Loucy (cell line): Measurements from ENCODE around the gene ANXA5.

ENCODE experiments used
- H2AFZ ChIP-seq: fragments of 200-600 bp; sonication (generic); 2 replicates; pipeline ENCODE4 v1.6.0; 2016; ENCODE audit warnings: antibody characterized with exemption, mild to moderate bottlenecking, low read length, moderate library complexity
- H3F3A ChIP-seq: fragments of 200-600 bp; 2 replicates; pipeline ENCODE4 v1.6.0; 2016; ENCODE audit warnings: antibody characterized with exemption, low read depth, mild to moderate bottlenecking
- H3K27me3 ChIP-seq: fragments of 200-600 bp; sonication (generic); 2 replicates; pipeline ENCODE4 v1.6.1; 2014; ENCODE audit warnings: low read length, mild to moderate bottlenecking; ENCODE audit not compliant: insufficient read depth, poor library complexity, severe bottlenecking
- H3K36me3 ChIP-seq: fragments of 200-600 bp; sonication (generic); 2 replicates; pipeline ENCODE4 v1.6.1; 2016; ENCODE audit warnings: low read length; ENCODE audit not compliant: insufficient read depth
- H3K4me1 ChIP-seq: fragments of 200-600 bp; sonication (generic); 2 replicates; pipeline ENCODE4 v1.5.1; 2014; ENCODE audit warnings: low read length, mild to moderate bottlenecking; ENCODE audit not compliant: insufficient read depth, poor library complexity, severe bottlenecking
- H3K4me2 ChIP-seq: fragments of 200-600 bp; sonication (generic); 2 replicates; pipeline ENCODE4 v1.6.0; 2014; ENCODE audit warnings: antibody characterized with exemption, low read length, low read depth, mild to moderate bottlenecking; ENCODE audit not compliant: poor library complexity, severe bottlenecking
- H3K4me3 ChIP-seq: fragments of 200-600 bp; sonication (generic); 2 replicates; pipeline ENCODE4 v1.5.1; 2014; ENCODE audit warnings: low read length, mild to moderate bottlenecking, mixed read lengths; ENCODE audit not compliant: poor library complexity, severe bottlenecking
- H3K79me2 ChIP-seq: fragments of 200-600 bp; sonication (generic); 2 replicates; pipeline ENCODE4 v1.6.1; 2014; ENCODE audit warnings: low read length; ENCODE audit not compliant: insufficient read depth
- H3K9ac ChIP-seq: fragments of 200-600 bp; sonication (generic); 2 replicates; pipeline ENCODE4 v1.6.0; 2014; ENCODE audit warnings: mild to moderate bottlenecking, low read depth, low read length, moderate library complexity; ENCODE audit not compliant: poor library complexity, severe bottlenecking
- H3K9me2 ChIP-seq: fragments of 200-600 bp; sonication (generic); replicated peaks from 2 replicates; pipeline ENCODE4 v1.6.1; 2016; ENCODE audit warnings: low read depth, low read length, mixed read lengths
- H3K9me3 ChIP-seq: fragments of 200-600 bp; sonication (generic); 2 replicates; pipeline ENCODE4 v1.6.1; 2014; ENCODE audit warnings: mild to moderate bottlenecking, antibody characterized with exemption, low read length, low read depth; ENCODE audit not compliant: insufficient read depth
- H4K20me1 ChIP-seq: fragments of 200-600 bp; sonication (generic); 2 replicates; pipeline ENCODE4 v1.6.0; 2014; ENCODE audit warnings: antibody characterized with exemption, low read length, mild to moderate bottlenecking; ENCODE audit not compliant: insufficient read depth, poor library complexity, severe bottlenecking
- EZH2phosphoT487 ChIP-seq: fragments of 200-600 bp; IDR thresholded peaks from 2 replicates; pipeline ENCODE4 v1.6.1; 2018; ENCODE audit warnings: antibody characterized with exemption, mild to moderate bottlenecking, moderate library complexity, borderline replicate concordance
- TF ChIP-seq, protein P1 (sequence below): fragments of 200-600 bp; sonication (generic); conservative IDR thresholded peaks from 2 replicates; pipeline ENCODE4 v1.5.1; 2014; ENCODE audit warnings: mild to moderate bottlenecking, antibody characterized with exemption, low read length

The ANXA5 gene

DNA sequence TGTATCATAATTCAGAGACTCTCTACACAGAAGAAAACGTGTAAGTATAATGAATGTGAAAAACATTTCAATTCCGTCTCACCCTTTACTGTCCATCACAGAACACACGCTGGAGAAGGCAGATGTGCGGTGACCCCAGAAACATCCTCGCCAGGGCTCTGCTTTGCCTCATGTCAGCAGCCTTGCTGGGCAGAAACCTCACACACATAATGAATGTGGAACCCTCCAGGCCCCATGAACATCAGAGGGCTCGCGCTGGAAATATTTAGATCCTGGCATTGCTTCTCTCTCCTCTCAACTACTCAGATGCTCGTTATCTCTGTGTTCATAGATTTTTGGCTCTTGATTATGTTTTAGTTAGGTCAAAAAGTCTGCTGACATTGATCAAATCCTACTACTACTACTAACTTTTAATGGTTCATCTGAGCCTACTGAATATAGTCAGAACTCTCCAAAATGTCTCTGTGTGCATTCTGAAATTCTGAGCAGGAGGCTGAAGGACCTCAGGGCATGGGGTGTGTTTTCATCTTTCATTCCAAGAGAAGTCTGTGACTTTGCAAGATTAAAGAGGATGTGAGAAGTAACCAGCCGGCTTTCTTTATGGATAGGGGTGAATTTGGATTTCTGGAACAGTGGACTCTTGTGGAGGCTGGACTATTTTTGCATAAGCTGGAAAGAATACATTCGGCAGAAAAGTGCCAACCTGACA lies 41.2 kb upstream of the ANXA5 start:
- H3K27me3 ChIP-seq = no peaks in the 10 kb centered on the region
- H3F3A ChIP-seq = no peaks in the 10 kb centered on the region
- no peaks in the 10 kb centered on the region for H3K9me3 ChIP-seq
- no peaks in the 10 kb centered on the region for H3K36me3 ChIP-seq
- TF ChIP-seq, protein P1, sequence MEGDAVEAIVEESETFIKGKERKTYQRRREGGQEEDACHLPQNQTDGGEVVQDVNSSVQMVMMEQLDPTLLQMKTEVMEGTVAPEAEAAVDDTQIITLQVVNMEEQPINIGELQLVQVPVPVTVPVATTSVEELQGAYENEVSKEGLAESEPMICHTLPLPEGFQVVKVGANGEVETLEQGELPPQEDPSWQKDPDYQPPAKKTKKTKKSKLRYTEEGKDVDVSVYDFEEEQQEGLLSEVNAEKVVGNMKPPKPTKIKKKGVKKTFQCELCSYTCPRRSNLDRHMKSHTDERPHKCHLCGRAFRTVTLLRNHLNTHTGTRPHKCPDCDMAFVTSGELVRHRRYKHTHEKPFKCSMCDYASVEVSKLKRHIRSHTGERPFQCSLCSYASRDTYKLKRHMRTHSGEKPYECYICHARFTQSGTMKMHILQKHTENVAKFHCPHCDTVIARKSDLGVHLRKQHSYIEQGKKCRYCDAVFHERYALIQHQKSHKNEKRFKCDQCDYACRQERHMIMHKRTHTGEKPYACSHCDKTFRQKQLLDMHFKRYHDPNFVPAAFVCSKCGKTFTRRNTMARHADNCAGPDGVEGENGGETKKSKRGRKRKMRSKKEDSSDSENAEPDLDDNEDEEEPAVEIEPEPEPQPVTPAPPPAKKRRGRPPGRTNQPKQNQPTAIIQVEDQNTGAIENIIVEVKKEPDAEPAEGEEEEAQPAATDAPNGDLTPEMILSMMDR = no peak
- TF ChIP-seq EZH2phosphoT487 = no peak
- H3K79me2 ChIP-seq = no peaks in the 10 kb centered on the region
- no peak overlapping the region for H3K4me3 ChIP-seq
- H3K4me2 ChIP-seq = no peak overlapping the region
- no peaks in the 10 kb centered on the region for H4K20me1 ChIP-seq
- no peaks in the 10 kb centered on the region for H3K4me1 ChIP-seq
- no peak overlapping the region for H2AFZ ChIP-seq
- no peaks in the 10 kb centered on the region for H3K9me2 ChIP-seq
- no peak overlapping the region for H3K9ac ChIP-seq

DNA sequence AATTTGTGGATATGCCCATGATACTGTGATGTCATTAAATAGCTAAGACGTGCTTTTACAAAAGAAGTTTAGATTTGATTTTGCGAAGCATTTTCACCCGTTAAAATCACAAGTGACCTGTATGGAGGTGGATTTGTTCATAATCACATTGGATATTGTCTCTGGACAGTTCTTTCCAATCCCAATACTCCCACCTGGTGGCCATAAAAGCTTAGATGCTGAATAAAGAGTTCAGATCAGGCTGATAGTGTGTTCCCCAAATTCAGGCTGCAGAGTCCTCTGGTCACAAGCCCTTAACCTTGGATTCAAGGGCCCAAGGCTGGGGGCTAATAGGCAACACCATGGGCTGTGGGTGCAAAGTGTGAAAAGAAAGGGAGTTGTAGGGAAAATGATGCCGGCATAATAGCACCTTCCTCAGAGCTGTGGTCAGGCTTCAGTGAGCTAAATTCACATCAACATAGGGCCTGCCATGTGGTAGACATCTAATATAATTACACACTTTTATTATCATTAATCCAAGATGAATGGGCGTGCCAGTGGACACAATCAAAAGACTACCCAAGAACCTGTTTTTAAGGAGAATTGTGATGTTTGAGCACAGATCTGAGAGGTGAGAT lies 40.1 kb upstream of the ANXA5 start:
- no peak for TF ChIP-seq EZH2phosphoT487
- TF ChIP-seq, protein P1 = peak; percentile 51
- Histone ChIP-seq H3K9me2 (no peaks in the 10 kb centered on the region), H3F3A (no peaks in the 10 kb centered on the region), H3K79me2 (no peaks in the 10 kb centered on the region), H3K4me1 (no peaks in the 10 kb centered on the region), H4K20me1 (no peaks in the 10 kb centered on the region), H3K36me3 (no peaks in the 10 kb centered on the region), H3K4me3 (no peak overlapping the region), H3K9me3 (no peaks in the 10 kb centered on the region), H2AFZ (no peak overlapping the region), H3K4me2 (no peak overlapping the region), H3K9ac (no peak overlapping the region), H3K27me3 (no peaks in the 10 kb centered on the region)

DNA sequence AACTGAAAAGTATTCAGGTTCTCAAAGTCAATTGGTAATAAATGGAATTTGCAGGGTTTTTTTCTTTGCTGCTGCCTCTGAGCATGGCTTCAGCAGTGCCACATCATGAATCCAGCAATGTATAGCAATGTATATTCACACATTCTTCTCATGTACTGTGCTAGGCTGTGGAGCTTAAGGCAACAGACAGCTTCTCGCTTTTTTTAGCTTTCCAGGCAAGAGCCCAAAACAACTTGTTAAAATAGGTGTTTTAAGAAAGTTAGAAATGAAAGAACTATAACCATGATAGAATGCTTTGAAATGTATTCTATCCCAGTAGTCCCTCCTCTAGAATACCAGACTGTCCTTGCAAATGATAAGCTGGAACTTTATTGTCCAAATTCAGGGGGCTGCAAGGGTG lies 37.8 kb upstream of the ANXA5 start:
- Histone ChIP-seq H3K79me2 (no peaks in the 10 kb centered on the region), H2AFZ (no peak overlapping the region), H4K20me1 (no peaks in the 10 kb centered on the region), H3K4me3 (no peak overlapping the region), H3K27me3 (no peaks in the 10 kb centered on the region), H3K4me1 (no peaks in the 10 kb centered on the region), H3K36me3 (no peaks in the 10 kb centered on the region), H3K9me3 (no peaks in the 10 kb centered on the region), H3K4me2 (no peak overlapping the region), H3K9ac (no peak overlapping the region), H3F3A (no peaks in the 10 kb centered on the region), H3K9me2 (no peaks in the 10 kb centered on the region)
- TF ChIP-seq, protein P1 = no peak
- no peak for TF ChIP-seq EZH2phosphoT487
